K562 (cell line): ENCODE results near the gene PHACTR3. TPM values are rescaled to one million over a fixed set of nuclear protein-coding genes. Genes with fewer than 3 reads are reported as not detected.

Experiments used
- ATAC-seq: fragments of 200-7000 bp; cut with Tn5 transposase; 3 replicates; pipeline ENCODE4 v1.9.1; 2020; ENCODE audit warnings: moderate library complexity
- BruUV-seq: library from RNA; stranded (reverse); fragments of 400-500 nt; replicated peaks from 2 replicates; lab custom pipeline; 2021; lab: Mats Ljungman, UMichigan
- CTCF ChIA-PET: fragments of 300-600 bp; formaldehyde crosslinking; extraction: SDS; loops from one replicate; lab custom pipeline; 2021; ENCODE audit warnings: low intra/inter-chr PET ratio; lab: Yijun Ruan, JAX
- POLR2A ChIA-PET: fragments of 300-600, 350-650 bp; sonication (Branson Sonifier 250); formaldehyde crosslinking; extraction: SDS; loops from one replicate; lab custom pipeline; 2021; ENCODE audit warnings: antibody characterized with exemption, inconsistent platforms; lab: Yijun Ruan, JAX
- DNase-seq, 4 experiments: peaks; one replicate each; pipeline versions ENCODE4 v3.0.0 to v3.0.0-alpha.2; 2011 to 2018; ENCODE audit warnings: low spot score in 3 of 4, mixed read lengths in 3 of 4; ENCODE audit errors: extremely low read depth in 1 of 4
- FAIRE-seq: peaks from 2 replicates; lab custom pipeline; 2011; peaks lifted over from hg19 to GRCh38; lab: Jason Lieb, UNC
- H2AFZ ChIP-seq: 2 replicates; pipeline ENCODE4 v1.6.0; 2011; ENCODE audit warnings: low read depth, low read length, control low read depth, inconsistent platforms
- H3K27ac ChIP-seq: fragments of 200-600 bp; 3 replicates; pipeline ENCODE4 v1.8.0; 2011; ENCODE audit warnings: low read depth, mild to moderate bottlenecking, control low read depth, inconsistent platforms, low read length, moderate library complexity, mixed read lengths; ENCODE audit errors: extremely low read depth
- H3K27me3 ChIP-seq, 2 experiments: fragments of 300-600 bp in 1 of 2; 2 replicates in 1 of 2; 3 replicates in 1 of 2; pipeline versions ENCODE4 v1.6.0 to v1.8.0; 2011; ENCODE audit warnings: inconsistent platforms in 2 of 2, low read length in 2 of 2, mild to moderate bottlenecking in 1 of 2, mixed read lengths in 1 of 2, moderate library complexity in 1 of 2; ENCODE audit not compliant: control insufficient read depth in 2 of 2, insufficient read depth in 2 of 2
- H3K36me3 ChIP-seq: fragments of 300-600 bp; 3 replicates; pipeline ENCODE4 v1.8.0; 2011; ENCODE audit warnings: mild to moderate bottlenecking, low read length, inconsistent platforms; ENCODE audit not compliant: control insufficient read depth, insufficient read depth
- H3K4me1 ChIP-seq, 2 experiments: fragments of 200-600 bp in 1 of 2; replicated peaks in 1 of 2; 2 replicates in 1 of 2; 3 replicates in 1 of 2; pipeline versions ENCODE4 v1.5.1 to v1.8.0; 2011; ENCODE audit warnings: inconsistent platforms in 2 of 2, low read length in 2 of 2, mild to moderate bottlenecking in 1 of 2, mixed read lengths in 1 of 2, moderate library complexity in 1 of 2; ENCODE audit not compliant: control insufficient read depth in 2 of 2, insufficient read depth in 2 of 2
- H3K4me2 ChIP-seq: 2 replicates; pipeline ENCODE4 v1.6.1; 2011; ENCODE audit warnings: low read length, control low read depth, inconsistent platforms, mixed read lengths; ENCODE audit not compliant: insufficient read depth
- H3K4me3 ChIP-seq: fragments of 200-600 bp; sonication (generic), shearing (Covaris generic); 2 replicates; pipeline ENCODE4 v1.5.1; 2016; ENCODE audit warnings: control low read depth, inconsistent platforms
- H3K79me2 ChIP-seq: fragments of 200-600 bp; 3 replicates; pipeline ENCODE4 v1.8.0; 2011; ENCODE audit warnings: low read length, inconsistent platforms; ENCODE audit not compliant: control insufficient read depth, insufficient read depth
- H3K9ac ChIP-seq, 2 experiments: 2 replicates each; pipeline versions ENCODE4 v1.6.0 to v1.6.1; 2011; ENCODE audit warnings: low read depth in 2 of 2, low read length in 2 of 2, control low read depth in 1 of 2, inconsistent platforms in 1 of 2, mild to moderate bottlenecking in 1 of 2, mixed read lengths in 1 of 2; ENCODE audit not compliant: insufficient read depth in 1 of 2
- H3K9me1 ChIP-seq: one replicate; pipeline ENCODE4 v1.6.0; 2011; ENCODE audit warnings: inconsistent platforms, mild to moderate bottlenecking, low read length, moderate library complexity; ENCODE audit not compliant: control insufficient read depth, insufficient read depth
- H3K9me3 ChIP-seq: replicated peaks from 2 replicates; pipeline ENCODE4 v1.5.1; 2011; ENCODE audit warnings: low read depth, low read length, inconsistent platforms; ENCODE audit not compliant: control insufficient read depth, insufficient read depth
- H4K20me1 ChIP-seq: replicated peaks from 2 replicates; pipeline ENCODE4 v1.6.1; 2011; ENCODE audit warnings: low read length, inconsistent platforms, mixed read lengths; ENCODE audit not compliant: control insufficient read depth, insufficient read depth
- ARID2 ChIP-seq: fragments of 450-650 bp; IDR thresholded peaks from 2 replicates; pipeline ENCODE4 v1.6.1; 2017; ENCODE audit warnings: antibody characterized with exemption, mild to moderate bottlenecking
- HDGF ChIP-seq: fragments of 450-650 bp; IDR thresholded peaks from 2 replicates; pipeline ENCODE4 v1.6.1; 2016
- MAFF ChIP-seq: IDR thresholded peaks from 2 replicates; pipeline ENCODE4 v1.6.1; 2012; ENCODE audit warnings: low read length, improper control_type of control experiment
- MCM2 ChIP-seq: fragments of 450-650 bp; IDR thresholded peaks from 2 replicates; pipeline ENCODE4 v1.6.1; 2017; ENCODE audit warnings: low read depth, mild to moderate bottlenecking
- SMARCB1 ChIP-seq: IDR thresholded peaks from 2 replicates; pipeline ENCODE4 v1.6.1; 2011; ENCODE audit warnings: improper control_type of control experiment, low read depth; ENCODE audit not compliant: insufficient read length
- U2AF1 ChIP-seq: fragments of 200-400 bp; formaldehyde crosslinking; optimal IDR thresholded peaks from 2 replicates; pipeline ENCODE3; 2017; ENCODE audit warnings: mild to moderate bottlenecking, low read depth, low read length, moderate library complexity
- ZBTB17 ChIP-seq: fragments of 450-650 bp; formaldehyde crosslinking; IDR thresholded peaks from 2 replicates; pipeline ENCODE4 v1.4.0; 2020; ENCODE audit warnings: mild to moderate bottlenecking
- ZNF174 ChIP-seq: fragments of 250-450 bp; sonication (Bioruptor Pico); IDR thresholded peaks from 2 replicates; pipeline ENCODE4 v1.4.0; 2020; ENCODE audit warnings: mild to moderate bottlenecking
- ZNF253 ChIP-seq: fragments of 250-450 bp; sonication (Bioruptor Pico); conservative IDR thresholded peaks from 2 replicates; pipeline ENCODE4 v1.6.1; 2021; ENCODE audit warnings: mild to moderate bottlenecking
- ZNF785 ChIP-seq: fragments of 250-450 bp; sonication (Bioruptor Pico); IDR thresholded peaks from 2 replicates; pipeline ENCODE4 v1.4.0; 2020; ENCODE audit warnings: mild to moderate bottlenecking
- WGBS: fragments of 100-300 bp; shearing (Covaris generic); methylation state at CpG from one replicate; pipeline ENCODE4 v1.1.6; 2016; ENCODE audit warnings: low coverage, mixed read lengths; ENCODE audit not compliant: insufficient coverage; ENCODE audit errors: missing lambda C conversion rate; 5-methylcytosine and 5-hydroxymethylcytosine counted together
- in situ Hi-C: fragments of 300-500 bp; cut with MboI; formaldehyde crosslinking; loops from 4 replicates; pipeline ENCODE4 v1.15.0; 2018; ENCODE audit warnings: inconsistent platforms, mixed read lengths
- intact Hi-C: fragments of 100-400 bp; cut with micrococcal nuclease; formaldehyde crosslinking; loops from 2 replicates; pipeline ENCODE4 v1.14.2; 2022
- polyA plus RNA-seq, 8 experiments: library from polyadenylated mRNA; depleted of rRNA in 4 of 8; stranded (reverse) in 5 of 8; unstranded in 3 of 8; fragments of >200 nt; fragmentation: Nextera tagmentation in 2 of 8; fragmentation: Illumina TruSeq in 1 of 8; extraction: Ambion mirVana in 2 of 8; extraction: Trizol in 1 of 8; gene quantifications; 2 replicates each; pipeline versions ENCODE4 v1.2.1 to v1.2.3, GENCODE V29; 2011 to 2014; ENCODE audit warnings: inconsistent platforms in 1 of 8, missing spikeins in 1 of 8
- total RNA-seq, 7 experiments: library from RNA; depleted of rRNA in 6 of 7; stranded (reverse); fragments of >200 nt in 6 of 7; fragmentation: Illumina TruSeq in 2 of 7; extraction: Trizol in 2 of 7; gene quantifications; 2 replicates each; pipeline versions ENCODE4 v1.2.1 to v1.2.3, GENCODE V29; 2011 to 2021; ENCODE audit warnings: low replicate concordance in 1 of 7
- TF ChIP-seq, protein P1 (sequence below): fragments of 450-650 bp; IDR thresholded peaks from 2 replicates; pipeline ENCODE4 v1.6.1; 2014; ENCODE audit warnings: low read depth, mild to moderate bottlenecking, moderate library complexity, borderline replicate concordance
- TF ChIP-seq, protein P2 (sequence below): fragments of 450-650 bp; IDR thresholded peaks from 2 replicates; pipeline ENCODE4 v1.6.1; 2016; ENCODE audit warnings: antibody characterized with exemption
- TF ChIP-seq, protein P3 (sequence below), 2 experiments: IDR thresholded peaks; 2 replicates each; pipeline ENCODE4 v1.6.1; 2011; ENCODE audit warnings: borderline replicate concordance in 1 of 2, control low read depth in 1 of 2, low read depth in 1 of 2, low read length in 1 of 2, mild to moderate bottlenecking in 1 of 2, mixed read lengths in 1 of 2, moderate library complexity in 1 of 2; ENCODE audit not compliant: insufficient read depth in 1 of 2, insufficient read length in 1 of 2, poor library complexity in 1 of 2, severe bottlenecking in 1 of 2; ENCODE audit errors: extremely low read depth in 1 of 2

PHACTR3 gene
- total and polyA plus RNA-seq, 9 of the 15 experiments (the other 6 are each of a cell fraction or from before 2014, with no cell fraction given): not detected

DNA sequence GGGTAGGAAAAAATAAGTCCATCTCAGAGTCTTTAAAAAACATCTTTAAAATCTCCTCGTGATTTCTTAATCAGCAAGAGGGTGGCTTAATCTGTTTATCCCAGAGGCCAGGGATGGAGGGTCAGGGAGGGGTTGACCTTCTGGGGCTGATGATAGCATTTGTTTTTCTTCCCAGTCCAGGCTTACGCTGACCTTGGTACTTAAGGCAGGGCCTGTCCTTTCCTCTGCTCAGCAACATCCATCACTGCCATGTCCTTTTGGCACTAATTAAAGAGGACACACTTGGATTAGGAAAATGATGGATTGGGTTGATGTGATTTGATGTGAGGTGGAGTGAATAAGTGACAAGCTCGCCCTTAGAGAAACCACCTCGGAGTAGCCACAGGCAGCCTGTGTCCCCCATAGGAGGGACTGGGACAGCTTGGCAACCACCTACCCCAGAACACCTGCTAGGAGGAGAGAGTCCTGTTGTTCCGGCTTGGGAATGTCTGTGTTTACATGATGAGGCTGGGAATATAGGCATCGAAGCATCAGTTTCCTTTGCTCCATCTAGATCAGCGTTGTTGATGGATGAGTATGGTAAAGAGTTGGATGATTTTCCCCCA, 44.2 kb downstream of the PHACTR3 start:
- Histone ChIP-seq H3K36me3 (no peaks in the 10 kb centered on the region), H3K9me3 (no peaks in the 10 kb centered on the region), H4K20me1 (no peaks in the 10 kb centered on the region), H3K27me3 (peaks cover 0 to 9% of the 10 kb centered on the region in 2 experiments; a peak in 1 of 5 replicates), H3K27ac (no peak overlapping the region), H3K4me1 (no peaks in the 10 kb centered on the region), H3K4me2 (no peak overlapping the region), H3K79me2 (no peaks in the 10 kb centered on the region), H3K9ac (no peak overlapping the region), H3K9me1 (no peaks in the 10 kb centered on the region), H3K4me3 (no peak overlapping the region), H2AFZ (no peak overlapping the region)
- DNase-seq (no peak), ATAC-seq (no peak), FAIRE-seq (no peak)
- in situ Hi-C loops: no loop called here
- no TSS peak for BruUV-seq
- ChIA-PET CTCF (no interaction called here), POLR2A (interaction anchor here (1.0 kb wide), 1 partner anchor 8 kb away, joined by 3 read pairs; no protein-coding TSS in a partner anchor)
- WGBS: 0% methylated on average over 7 of the region's 7 CpGs
- intact Hi-C loops: no loop called here
- TF ChIP-seq ZNF253: no peak

DNA sequence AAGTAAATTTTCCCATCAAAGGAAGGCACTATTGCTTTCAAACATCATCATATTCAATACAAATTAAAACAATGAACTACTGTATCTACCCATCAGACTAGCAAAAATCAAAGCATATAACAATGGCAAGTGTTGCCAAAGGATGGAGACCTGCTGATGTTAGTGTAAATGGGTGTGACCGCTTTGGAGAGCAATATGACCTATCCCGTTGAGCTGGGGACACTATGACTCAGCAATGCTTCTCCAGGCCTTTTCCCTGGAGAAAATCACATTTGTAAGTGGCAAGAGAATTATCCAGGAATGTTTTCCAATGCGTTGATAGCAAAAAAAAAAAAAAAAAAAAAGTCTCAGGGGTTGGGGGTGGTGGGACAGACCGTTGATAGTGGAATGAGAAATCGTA, 46.1 kb downstream of the PHACTR3 start:
- in situ Hi-C loops: no loop called here
- CTCF ChIA-PET: no interaction called here
- Histone ChIP-seq H2AFZ (no peak overlapping the region), H3K4me2 (no peak overlapping the region), H3K4me1 (no peaks in the 10 kb centered on the region), H3K27me3 (no peaks in the 10 kb centered on the region), H3K9ac (no peak overlapping the region), H3K9me3 (no peaks in the 10 kb centered on the region), H4K20me1 (no peaks in the 10 kb centered on the region), H3K27ac (no peak overlapping the region), H3K79me2 (no peaks in the 10 kb centered on the region), H3K4me3 (no peak overlapping the region), H3K36me3 (no peaks in the 10 kb centered on the region), H3K9me1 (no peaks in the 10 kb centered on the region)
- POLR2A ChIA-PET: no interaction called here
- FAIRE-seq (no peak), ATAC-seq (no peak), DNase-seq (peak in 2 of 4 experiments; percentile 16 to 20)
- intact Hi-C loops: no loop called here
- 2% methylated on average over 5 of the region's 5 CpGs for WGBS
- no TSS peak for BruUV-seq
- TF ChIP-seq MAFF (no peak), ZNF174 (CRISPR knock-in tag) (no peak), SMARCB1 (no peak), HDGF (no peak), U2AF1 (no peak), ZBTB17 (CRISPR knock-in tag) (no peak), ARID2 (no peak), MCM2 (no peak), ZNF785 (CRISPR knock-in tag) (no peak)
- TF ChIP-seq, protein P1, sequence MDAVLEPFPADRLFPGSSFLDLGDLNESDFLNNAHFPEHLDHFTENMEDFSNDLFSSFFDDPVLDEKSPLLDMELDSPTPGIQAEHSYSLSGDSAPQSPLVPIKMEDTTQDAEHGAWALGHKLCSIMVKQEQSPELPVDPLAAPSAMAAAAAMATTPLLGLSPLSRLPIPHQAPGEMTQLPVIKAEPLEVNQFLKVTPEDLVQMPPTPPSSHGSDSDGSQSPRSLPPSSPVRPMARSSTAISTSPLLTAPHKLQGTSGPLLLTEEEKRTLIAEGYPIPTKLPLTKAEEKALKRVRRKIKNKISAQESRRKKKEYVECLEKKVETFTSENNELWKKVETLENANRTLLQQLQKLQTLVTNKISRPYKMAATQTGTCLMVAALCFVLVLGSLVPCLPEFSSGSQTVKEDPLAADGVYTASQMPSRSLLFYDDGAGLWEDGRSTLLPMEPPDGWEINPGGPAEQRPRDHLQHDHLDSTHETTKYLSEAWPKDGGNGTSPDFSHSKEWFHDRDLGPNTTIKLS: no peak
- TF ChIP-seq, protein P2, sequence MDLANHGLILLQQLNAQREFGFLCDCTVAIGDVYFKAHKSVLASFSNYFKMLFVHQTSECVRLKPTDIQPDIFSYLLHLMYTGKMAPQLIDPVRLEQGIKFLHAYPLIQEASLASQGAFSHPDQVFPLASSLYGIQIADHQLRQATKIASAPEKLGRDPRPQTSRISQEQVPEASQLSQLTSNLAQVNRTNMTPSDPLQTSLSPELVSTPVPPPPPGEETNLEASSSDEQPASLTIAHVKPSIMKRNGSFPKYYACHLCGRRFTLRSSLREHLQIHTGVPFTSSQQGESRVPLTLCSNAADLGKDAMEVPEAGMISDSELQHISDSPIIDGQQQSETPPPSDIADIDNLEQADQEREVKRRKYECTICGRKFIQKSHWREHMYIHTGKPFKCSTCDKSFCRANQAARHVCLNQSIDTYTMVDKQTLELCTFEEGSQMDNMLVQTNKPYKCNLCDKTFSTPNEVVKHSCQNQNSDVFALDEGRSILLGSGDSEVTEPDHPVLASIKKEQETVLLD: no peak
- TF ChIP-seq, protein P3, sequence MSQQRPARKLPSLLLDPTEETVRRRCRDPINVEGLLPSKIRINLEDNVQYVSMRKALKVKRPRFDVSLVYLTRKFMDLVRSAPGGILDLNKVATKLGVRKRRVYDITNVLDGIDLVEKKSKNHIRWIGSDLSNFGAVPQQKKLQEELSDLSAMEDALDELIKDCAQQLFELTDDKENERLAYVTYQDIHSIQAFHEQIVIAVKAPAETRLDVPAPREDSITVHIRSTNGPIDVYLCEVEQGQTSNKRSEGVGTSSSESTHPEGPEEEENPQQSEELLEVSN (IDR thresholded peaks at IDR 0.05; ENCODE audit: borderline replicate concordance in 1 of 2, extremely low read depth in 1 of 2, insufficient read depth in 1 of 2, insufficient read length in 1 of 2, low read depth in 1 of 2, low read length in 1 of 2, poor library complexity in 1 of 2, severe bottlenecking in 1 of 2): no peak
